ENCODE data around the gene EMC8.

GRCh38 chr16:85793662-85794298 lies 5.6 kb downstream of the EMC8 start:
- TF ChIP-seq CTCF (IDR thresholded peaks at IDR 0.05; ENCODE audit: low read depth, low read length) (no peak), EZH2phosphoT487 (IDR thresholded peaks at IDR 0.05; ENCODE audit: low read depth) (no peak)

Measured in OCI-LY3 (cell line).